ENCODE results near the gene MTMR12.
"Not testable (repeated sequence)": the region's sequence is repeated elsewhere in the genome, so short reads cannot be mapped to it uniquely, and the experiment has no call there.

Gene MTMR12

GRCh38 chr5:32299059-32299677, 13.6 kb downstream of the MTMR12 start:
- no peak for DNase-seq (ENCODE audit: low read depth in 1 of 2, low spot score in 1 of 2)

DNA sequence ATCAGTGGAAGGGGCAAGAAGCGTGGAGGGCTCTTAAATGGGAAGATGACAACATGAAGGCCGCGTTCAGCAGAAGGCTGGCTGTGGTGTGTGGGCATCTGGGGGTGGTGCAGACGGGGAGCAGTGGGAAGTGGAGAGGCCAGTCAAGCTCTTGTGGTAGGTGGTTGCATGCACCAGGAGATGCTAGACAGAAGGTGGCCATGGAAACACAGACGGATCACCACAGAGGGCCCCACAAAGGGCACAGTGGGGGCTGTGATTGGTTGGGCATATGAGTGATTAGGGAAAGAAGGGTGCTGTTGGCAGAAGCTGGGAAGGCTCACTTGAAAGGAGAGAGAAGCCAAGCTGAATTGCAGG, 14.7 kb downstream of the MTMR12 start:
- DNase-seq (ENCODE audit: low read depth in 1 of 2, low spot score in 1 of 2): no peak

DNA sequence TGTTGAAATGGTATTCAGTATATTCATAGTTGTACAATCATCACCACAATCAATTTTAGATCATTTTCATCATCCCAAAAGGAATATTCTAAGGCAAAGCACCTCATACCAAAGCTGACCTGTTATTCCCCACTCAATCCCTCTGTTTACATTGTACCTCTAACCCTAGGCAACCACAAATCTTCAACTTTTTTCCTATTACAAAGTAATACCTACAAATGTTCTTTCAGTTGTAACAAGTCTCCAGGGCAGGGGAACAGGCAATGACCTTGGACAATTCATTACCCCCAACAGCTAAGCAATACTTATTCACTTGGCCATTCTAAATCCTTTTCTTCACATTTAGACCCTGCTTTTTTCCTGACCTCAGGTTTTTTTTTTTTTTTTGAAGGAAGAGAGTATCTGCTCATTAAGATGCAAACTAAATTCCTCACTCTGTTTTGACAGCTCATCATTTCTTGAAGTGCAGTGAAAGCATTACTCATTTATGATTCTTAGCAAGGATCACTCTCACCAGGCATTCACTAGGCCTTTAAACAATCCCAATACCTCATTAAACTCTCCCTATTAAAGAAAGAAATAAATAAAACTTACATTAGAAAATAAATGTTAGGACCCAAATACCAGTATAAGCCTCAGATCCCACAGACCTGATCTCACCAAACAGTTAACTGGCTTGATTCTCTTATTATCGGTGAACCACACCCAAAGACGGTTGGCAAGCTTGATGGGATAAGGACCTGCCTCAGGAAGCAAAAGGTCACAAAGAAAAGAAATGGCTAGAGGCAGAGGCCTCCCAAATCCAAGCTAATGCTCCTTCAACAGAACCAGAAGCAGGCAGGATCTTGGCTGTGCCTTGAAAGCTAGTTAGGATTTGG, 15.3 kb downstream of the MTMR12 start:
- DNase-seq (ENCODE audit: low read depth in 1 of 2, low spot score in 1 of 2): no peak

GRCh38 chr5:32295966-32296772, 16.6 kb downstream of the MTMR12 start:
- DNase-seq (ENCODE audit: low read depth in 1 of 2, low spot score in 1 of 2): not testable (repeated sequence)

DNA sequence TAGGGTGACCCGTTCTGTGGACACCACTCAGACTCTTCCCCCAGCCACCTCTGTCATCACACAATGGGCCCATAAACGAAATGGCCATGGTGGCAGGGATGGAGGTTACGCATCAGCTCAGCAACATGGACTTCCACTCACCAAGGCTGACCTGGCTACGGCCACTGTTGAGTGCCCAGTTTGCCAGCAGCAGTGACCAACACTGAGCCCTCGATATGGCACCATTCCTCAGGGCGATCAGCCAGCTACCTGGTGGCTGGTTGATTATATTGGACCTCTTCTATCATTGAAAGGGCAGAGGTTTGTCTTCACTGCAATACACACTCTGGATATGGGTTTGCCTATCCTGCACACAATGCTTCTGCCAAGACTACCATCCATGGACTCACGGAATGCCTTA, 21.1 kb downstream of the MTMR12 start:
- no peak for DNase-seq (ENCODE audit: low read depth in 1 of 2, low spot score in 1 of 2)

GRCh38 chr5:32290922-32291321, 21.8 kb downstream of the MTMR12 start:
- no peak for DNase-seq (ENCODE audit: low read depth in 1 of 2, low spot score in 1 of 2)

DNA sequence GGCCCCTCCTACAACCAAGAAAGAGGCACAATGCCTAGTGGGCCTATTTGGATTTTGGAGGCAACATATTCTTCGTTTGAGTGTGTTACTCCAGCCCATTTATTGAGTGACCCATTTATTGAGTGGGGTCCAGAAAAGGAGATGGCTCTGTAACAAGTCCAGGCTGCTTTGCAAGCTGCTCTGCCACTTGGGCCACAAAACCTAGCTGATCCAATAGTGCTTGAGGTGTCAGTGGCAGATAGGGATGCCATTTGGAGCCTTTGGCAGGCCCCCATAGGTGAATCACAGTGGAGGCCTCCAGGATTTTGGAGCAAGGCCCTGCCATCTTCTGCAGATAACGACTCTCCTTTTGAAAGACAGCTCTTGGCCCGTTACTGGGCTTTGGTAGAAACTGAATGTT, 22.2 kb downstream of the MTMR12 start:
- DNase-seq (ENCODE audit: low read depth in 1 of 2, low spot score in 1 of 2): not testable (repeated sequence)

DNA sequence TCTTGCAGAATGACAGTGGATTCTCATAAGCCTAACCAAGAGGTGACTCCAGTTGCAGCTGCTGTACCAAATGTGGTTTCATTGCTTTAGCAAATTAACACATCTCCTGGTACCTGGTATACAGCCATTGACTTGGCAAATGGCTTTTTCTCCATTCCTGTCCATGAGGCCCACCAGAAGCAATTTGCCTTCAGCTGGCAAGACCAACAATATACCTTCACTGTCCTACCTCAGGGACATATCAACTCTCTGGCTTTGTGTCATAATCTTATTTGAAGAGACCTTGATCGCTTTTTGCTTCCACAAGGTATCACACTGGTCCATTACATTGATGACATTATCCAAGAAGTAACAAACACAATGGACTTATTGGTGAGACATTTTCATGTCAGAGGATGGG, 22.8 kb downstream of the MTMR12 start:
- not testable (repeated sequence) for DNase-seq (ENCODE audit: low read depth in 1 of 2, low spot score in 1 of 2)

DNA sequence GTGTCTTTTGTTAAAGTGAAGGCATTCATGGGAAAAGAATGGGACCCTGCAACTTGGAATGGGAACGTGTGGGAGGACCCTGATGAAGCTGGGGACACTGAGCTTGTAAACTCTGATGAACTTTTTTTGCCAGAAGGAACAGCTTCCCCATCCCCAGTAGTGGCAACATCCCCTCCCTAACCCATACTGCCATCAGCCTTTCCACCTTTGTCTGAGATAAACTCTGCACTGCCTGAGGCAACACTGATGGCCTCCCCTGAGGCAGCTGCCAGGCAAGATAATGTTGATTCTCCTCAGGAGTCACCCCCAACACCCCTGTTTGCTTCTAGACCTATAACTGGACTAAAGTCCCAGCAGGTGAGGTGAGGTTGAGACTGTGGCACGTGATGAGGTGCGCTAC, 24.6 kb downstream of the MTMR12 start:
- not testable (repeated sequence) for DNase-seq (ENCODE audit: low read depth in 1 of 2, low spot score in 1 of 2)

DNA sequence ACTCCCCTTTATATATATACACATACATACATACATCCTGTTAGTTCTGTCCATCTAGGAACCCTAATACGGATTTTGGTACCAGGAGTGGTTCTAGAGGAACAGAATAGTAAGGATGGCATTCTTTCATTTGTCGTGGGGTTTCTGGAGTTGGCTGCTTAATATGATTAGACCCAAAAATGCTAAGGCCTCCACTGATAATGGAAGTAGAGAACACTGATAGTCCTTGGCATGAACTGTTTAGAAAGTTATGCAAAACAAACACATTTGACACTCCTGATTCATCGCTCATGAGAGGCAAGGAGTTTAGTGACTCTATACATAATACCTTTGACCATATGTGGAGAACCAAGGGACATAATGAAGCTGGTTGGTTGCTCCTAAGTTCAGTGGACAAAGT, 25.2 kb downstream of the MTMR12 start:
- not testable (repeated sequence) for DNase-seq (ENCODE audit: low read depth in 1 of 2, low spot score in 1 of 2)

DNA sequence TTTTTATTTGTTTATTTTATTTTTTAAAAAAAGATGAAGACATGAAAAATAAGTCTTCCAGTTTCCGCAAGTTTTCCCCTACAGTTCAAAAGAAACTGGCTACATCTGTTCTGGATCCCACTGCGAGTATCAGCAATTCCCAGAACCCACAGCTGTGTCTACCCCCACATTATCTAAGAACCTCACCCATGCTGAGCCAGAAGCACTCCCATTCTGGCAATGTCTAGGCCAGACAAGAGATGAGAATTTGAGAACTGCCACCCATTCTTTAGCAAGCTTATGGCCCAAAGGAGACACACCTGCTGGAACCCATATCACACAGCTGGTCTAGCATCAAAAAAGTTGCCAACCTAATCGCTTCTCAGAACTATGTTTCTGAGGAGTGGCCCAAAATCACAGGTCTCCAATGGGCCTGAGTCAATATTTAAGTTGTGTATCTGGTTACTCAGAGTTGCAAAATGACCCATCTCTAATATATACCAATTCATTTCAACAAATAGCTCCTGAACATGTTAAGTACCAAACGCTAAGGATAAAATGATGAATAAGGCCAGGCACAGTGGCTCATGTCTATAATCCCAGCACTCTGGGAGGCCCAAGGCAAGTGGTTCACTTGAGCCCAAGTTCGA, 27.1 kb downstream of the MTMR12 start:
- DNase-seq (ENCODE audit: low read depth in 1 of 2, low spot score in 1 of 2): no peak

- DNase-seq (ENCODE audit: low read depth in 1 of 2, low spot score in 1 of 2): no peak
Observed at GRCh38 chr5:32283539-32284377, 29.0 kb downstream of the MTMR12 start.

DNA sequence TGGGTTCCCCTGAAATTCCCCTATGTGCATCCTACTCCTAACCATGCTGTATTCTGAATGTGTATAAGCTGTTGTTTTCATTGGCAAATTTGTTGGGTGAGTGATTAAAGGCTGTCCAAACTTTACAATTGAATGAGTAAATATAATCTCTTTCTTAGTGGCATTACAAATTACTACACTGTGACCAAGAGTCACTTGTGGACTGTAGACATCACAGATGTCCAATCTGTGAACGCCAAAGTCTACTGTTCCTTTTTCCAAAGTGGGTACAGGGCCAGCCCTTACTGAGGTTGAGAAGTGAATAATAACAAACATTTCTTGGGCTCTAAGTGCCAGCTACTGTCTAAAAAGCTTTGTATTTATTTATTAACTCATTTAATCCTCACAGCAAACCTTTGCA, 29.7 kb downstream of the MTMR12 start:
- no peak for DNase-seq (ENCODE audit: low read depth in 1 of 2, low spot score in 1 of 2)

DNA sequence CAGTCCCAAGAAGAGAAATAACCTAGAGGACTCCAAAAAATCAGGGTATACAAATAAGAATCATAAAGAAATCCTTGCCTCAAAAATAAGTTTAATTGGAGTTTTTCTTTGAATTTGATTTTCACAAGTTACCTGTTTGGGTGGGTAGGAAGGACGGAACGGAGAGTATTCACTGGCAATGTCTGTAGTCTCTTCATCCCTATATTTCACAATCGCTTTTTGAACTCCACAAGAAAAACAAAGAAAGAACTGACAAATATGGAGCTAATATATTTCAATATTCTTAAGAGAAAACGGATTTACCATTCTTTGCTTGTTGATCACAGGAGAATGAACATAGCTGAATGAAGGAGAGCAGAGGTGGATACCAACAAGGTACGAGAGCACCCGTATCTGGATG, 30.1 kb downstream of the MTMR12 start:
- DNase-seq (ENCODE audit: low read depth in 1 of 2, low spot score in 1 of 2): no peak

- DNase-seq (ENCODE audit: low read depth in 1 of 2, low spot score in 1 of 2): not testable (repeated sequence)
Observed at GRCh38 chr5:32281378-32282133, 31.2 kb downstream of the MTMR12 start.

DNA sequence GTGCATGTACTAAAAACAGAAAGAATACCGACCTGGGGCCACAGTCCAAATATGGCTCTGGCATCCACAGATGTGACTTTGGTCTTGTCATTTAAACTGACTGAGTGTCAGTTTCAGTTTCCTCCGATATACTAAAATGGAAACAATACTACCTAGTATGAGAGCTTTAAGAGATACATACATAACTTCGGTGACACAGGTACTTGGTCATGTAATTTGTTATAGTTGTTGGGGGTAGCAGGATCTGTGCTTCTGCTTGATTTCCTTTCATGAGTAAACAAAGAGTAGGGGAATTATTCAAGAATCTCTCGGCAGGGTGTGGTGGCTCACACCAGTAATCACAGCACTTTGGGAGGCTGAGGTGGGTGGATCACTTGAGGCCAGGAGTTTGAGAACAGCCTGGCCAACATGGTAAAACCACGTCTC, 32.1 kb downstream of the MTMR12 start:
- no peak for DNase-seq (ENCODE audit: low read depth in 1 of 2, low spot score in 1 of 2)

DNA sequence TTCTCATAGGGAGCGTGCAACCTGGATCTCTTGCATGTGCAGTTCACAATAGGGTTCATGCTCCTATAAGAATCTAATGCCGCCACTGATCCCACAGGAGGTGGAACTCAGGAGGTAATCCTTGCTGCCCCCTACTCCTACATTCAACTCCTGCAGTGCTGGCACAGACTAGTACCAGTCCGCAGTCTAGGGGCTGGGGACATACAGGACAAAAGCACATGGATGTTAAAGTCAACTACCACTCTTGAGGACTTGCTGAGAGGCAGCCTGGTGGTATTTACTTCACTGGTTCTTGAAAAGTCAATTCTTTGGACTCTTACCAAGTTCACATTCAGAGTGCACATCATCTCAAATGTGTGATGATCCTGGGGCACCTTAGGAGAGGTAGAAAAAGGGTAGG, 33.0 kb downstream of the MTMR12 start:
- DNase-seq (ENCODE audit: low read depth in 1 of 2, low spot score in 1 of 2): no peak

DNA sequence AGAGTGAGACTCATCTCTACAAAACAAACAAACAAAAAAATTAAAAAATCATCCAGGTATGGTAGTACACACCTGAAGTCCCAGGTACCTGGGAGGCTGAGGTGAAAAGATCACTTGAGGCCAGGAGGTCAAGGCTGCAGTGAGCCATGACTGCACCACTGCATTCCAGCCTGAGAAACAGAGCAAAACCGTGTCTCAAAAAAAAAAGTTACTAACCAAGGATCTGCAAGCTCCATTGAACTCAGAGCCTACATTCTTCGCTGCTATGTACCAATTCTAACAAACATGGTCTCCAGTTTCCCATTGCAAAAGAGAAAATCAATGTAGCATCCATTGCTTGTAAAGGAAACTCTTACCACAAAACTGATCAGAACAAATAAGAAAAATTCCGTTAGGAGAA, 33.5 kb downstream of the MTMR12 start:
- no peak for DNase-seq (ENCODE audit: low read depth in 1 of 2, low spot score in 1 of 2)

- DNase-seq (ENCODE audit: low read depth in 1 of 2, low spot score in 1 of 2): no peak
Observed at GRCh38 chr5:32278406-32278805, 34.3 kb downstream of the MTMR12 start.

DNA sequence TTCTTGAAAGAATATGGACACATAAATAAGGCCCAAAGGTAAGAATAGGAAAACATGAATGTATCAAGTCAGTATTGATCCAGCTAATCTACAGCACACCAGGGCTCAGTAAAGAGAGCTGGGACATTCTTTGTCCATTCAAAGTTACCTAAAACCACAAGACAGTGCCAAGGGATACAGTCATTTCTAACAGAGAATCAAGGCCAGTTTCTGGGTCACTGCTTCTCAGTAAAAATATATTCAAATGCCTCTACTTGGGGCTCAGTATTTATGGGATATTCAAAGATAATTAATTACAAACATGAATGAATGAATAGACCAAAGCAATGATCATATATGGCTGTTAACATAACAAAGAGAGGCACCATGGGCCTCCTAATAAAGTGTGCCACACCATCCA, 34.9 kb downstream of the MTMR12 start:
- DNase-seq (ENCODE audit: low read depth in 1 of 2, low spot score in 1 of 2): no peak
